GM23338 (cell line): Measurements from ENCODE around the gene FXYD6. TPM values are rescaled to one million over a fixed set of nuclear protein-coding genes. Genes with fewer than 3 reads are reported as not detected.

Source experiments
- ATAC-seq: fragments of 200-7000 bp; cut with Tn5 transposase; 3 replicates; pipeline ENCODE4 v1.9.1; 2020
- DNase-seq: peaks from one replicate; pipeline ENCODE4 v3.0.0-alpha.2; 2015; ENCODE audit warnings: low spot score
- H2AFZ ChIP-seq: fragments of 200-600 bp; sonication (generic); 2 replicates; pipeline ENCODE4 v1.8.0; 2016; ENCODE audit warnings: antibody characterized with exemption, mild to moderate bottlenecking, moderate library complexity
- H3F3A ChIP-seq: fragments of 200-600 bp; sonication (generic); replicated peaks from 2 replicates; pipeline ENCODE4 v1.8.0; 2017; ENCODE audit warnings: antibody characterized with exemption, mixed run types, low read depth
- H3K27ac ChIP-seq: fragments of 200-600 bp; sonication (generic); 2 replicates; pipeline ENCODE4 v1.6.1; 2016; ENCODE audit warnings: low read depth
- H3K27me3 ChIP-seq: fragments of 200-600 bp; sonication (generic); 2 replicates; pipeline ENCODE4 v1.8.0; 2016; ENCODE audit warnings: mild to moderate bottlenecking, mixed run types, moderate library complexity; ENCODE audit not compliant: insufficient read depth
- H3K36me3 ChIP-seq: fragments of 200-600 bp; sonication (generic); 2 replicates; pipeline ENCODE4 v1.8.0; 2016; ENCODE audit warnings: mild to moderate bottlenecking; ENCODE audit not compliant: insufficient read depth
- H3K4me1 ChIP-seq: fragments of 200-600 bp; sonication (generic); 2 replicates; pipeline ENCODE4 v1.8.0; 2016; ENCODE audit warnings: mild to moderate bottlenecking, moderate library complexity; ENCODE audit not compliant: insufficient read depth
- H3K4me2 ChIP-seq: fragments of 200-600 bp; sonication (generic); 2 replicates; pipeline ENCODE4 v1.7.1; 2017; ENCODE audit warnings: mixed run types
- H3K4me3 ChIP-seq: fragments of 200-600 bp; sonication (generic); 2 replicates; pipeline ENCODE4 v1.6.1; 2016; ENCODE audit warnings: mixed run types
- H3K79me2 ChIP-seq: fragments of 200-600 bp; sonication (generic); replicated peaks from 2 replicates; pipeline ENCODE4 v1.8.0; 2017; ENCODE audit warnings: mild to moderate bottlenecking; ENCODE audit not compliant: insufficient read depth
- H3K9me2 ChIP-seq: fragments of 200-600 bp; sonication (generic); 2 replicates; pipeline ENCODE4 v1.8.0; 2017; ENCODE audit not compliant: insufficient read depth
- H4K20me1 ChIP-seq: fragments of 200-600 bp; sonication (generic); replicated peaks from 2 replicates; pipeline ENCODE4 v1.8.0; 2017; ENCODE audit warnings: mild to moderate bottlenecking; ENCODE audit not compliant: insufficient read depth
- H3K27ac Mint-ChIP-seq: 2 replicates; pipeline ENCODE4 v1.8.0; 2020; ENCODE audit warnings: inconsistent platforms, mild to moderate bottlenecking, moderate library complexity, mixed read lengths
- H3K27me3 Mint-ChIP-seq: 3 replicates; pipeline ENCODE4 v1.8.0; 2022; ENCODE audit warnings: low read depth, mild to moderate bottlenecking, moderate library complexity, mixed read lengths, inconsistent platforms; ENCODE audit not compliant: insufficient read depth, poor library complexity
- H3K36me3 Mint-ChIP-seq: 3 replicates; pipeline ENCODE4 v1.8.0; 2021; ENCODE audit warnings: low read depth, mild to moderate bottlenecking, inconsistent platforms, moderate library complexity, mixed read lengths
- H3K4me1 Mint-ChIP-seq: 3 replicates; pipeline ENCODE4 v1.8.0; 2020; ENCODE audit warnings: mild to moderate bottlenecking, inconsistent platforms, mixed read lengths
- H3K4me3 Mint-ChIP-seq: 3 replicates; pipeline ENCODE4 v1.8.0; 2021; ENCODE audit warnings: moderate library complexity, mild to moderate bottlenecking, inconsistent platforms, mixed read lengths
- H3K9me3 Mint-ChIP-seq: 3 replicates; pipeline ENCODE4 v1.8.0; 2020; ENCODE audit warnings: moderate library complexity, mild to moderate bottlenecking, inconsistent platforms, mixed read lengths
- CREB1 ChIP-seq: fragments of 250-450 bp; sonication (Bioruptor Pico); IDR thresholded peaks from 2 replicates; pipeline ENCODE4 v1.5.0; 2020; ENCODE audit warnings: low read depth, mild to moderate bottlenecking, moderate library complexity
- ETS1 ChIP-seq: IDR thresholded peaks from 2 replicates; pipeline ENCODE4 v1.6.1; 2016; ENCODE audit warnings: antibody characterized with exemption
- EZH2 ChIP-seq: fragments of 200-600 bp; sonication (generic); IDR thresholded peaks from one replicate; pipeline ENCODE4 v1.8.0; 2017; ENCODE audit warnings: antibody characterized with exemption, mild to moderate bottlenecking, low read depth; ENCODE audit not compliant: unreplicated experiment
- EZH2phosphoT487 ChIP-seq: fragments of 200-600 bp; sonication (generic); IDR thresholded peaks from one replicate; pipeline ENCODE4 v1.8.1; 2018; ENCODE audit warnings: antibody characterized with exemption; ENCODE audit not compliant: unreplicated experiment
- JUNB ChIP-seq: IDR thresholded peaks from one replicate; pipeline ENCODE4 v1.6.1; 2016; ENCODE audit warnings: antibody characterized with exemption; ENCODE audit not compliant: unreplicated experiment
- NANOG ChIP-seq: IDR thresholded peaks from 2 replicates; pipeline ENCODE4 v1.6.1; 2016; ENCODE audit warnings: antibody characterized with exemption, borderline replicate concordance
- POLR2AphosphoS5 ChIP-seq: IDR thresholded peaks from 2 replicates; pipeline ENCODE4 v1.6.1; 2016; ENCODE audit warnings: antibody characterized with exemption, low read depth
- REST ChIP-seq: IDR thresholded peaks from one replicate; pipeline ENCODE4 v1.6.1; 2018; ENCODE audit warnings: antibody characterized with exemption; ENCODE audit not compliant: unreplicated experiment
- STAT1 ChIP-seq: IDR thresholded peaks from one replicate; pipeline ENCODE4 v1.6.1; 2016; ENCODE audit warnings: antibody characterized with exemption; ENCODE audit not compliant: unreplicated experiment
- ZNF114 ChIP-seq: fragments of 250-450 bp; sonication (Bioruptor Pico); IDR thresholded peaks from 2 replicates; pipeline ENCODE4 v1.5.0; 2020; ENCODE audit warnings: mild to moderate bottlenecking, moderate library complexity
- ZNF331 ChIP-seq: fragments of 250-450 bp; sonication (Bioruptor Pico); IDR thresholded peaks from 2 replicates; pipeline ENCODE4 v1.5.0; 2020; ENCODE audit warnings: low read depth, mild to moderate bottlenecking, moderate library complexity
- polyA plus RNA-seq: library from polyadenylated mRNA; unstranded; fragments of >200 nt; fragmentation: Nextera tagmentation; extraction: Ambion mirVana; gene quantifications from 2 replicates; pipeline ENCODE4 v1.2.1, GENCODE V29; 2016
- total RNA-seq: library from RNA; depleted of rRNA; stranded (reverse); fragments of >200 nt; shearing (Covaris generic); gene quantifications from 2 replicates; pipeline ENCODE4 v1.2.3, GENCODE V29; 2014
- TF ChIP-seq, protein P1 (sequence below), 2 experiments: fragments of 200-600 bp in 1 of 2; sonication (generic) in 1 of 2; conservative IDR thresholded peaks; 2 replicates each; pipeline versions ENCODE4 v1.5.1 to v1.6.1; 2016 to 2017; ENCODE audit warnings: antibody characterized with exemption in 2 of 2, low read depth in 2 of 2, mild to moderate bottlenecking in 2 of 2, moderate library complexity in 1 of 2

The FXYD6 gene
- total and polyA plus RNA-seq, 2 experiments from 2014 or later: 26.2 to 30.7 TPM

DNA sequence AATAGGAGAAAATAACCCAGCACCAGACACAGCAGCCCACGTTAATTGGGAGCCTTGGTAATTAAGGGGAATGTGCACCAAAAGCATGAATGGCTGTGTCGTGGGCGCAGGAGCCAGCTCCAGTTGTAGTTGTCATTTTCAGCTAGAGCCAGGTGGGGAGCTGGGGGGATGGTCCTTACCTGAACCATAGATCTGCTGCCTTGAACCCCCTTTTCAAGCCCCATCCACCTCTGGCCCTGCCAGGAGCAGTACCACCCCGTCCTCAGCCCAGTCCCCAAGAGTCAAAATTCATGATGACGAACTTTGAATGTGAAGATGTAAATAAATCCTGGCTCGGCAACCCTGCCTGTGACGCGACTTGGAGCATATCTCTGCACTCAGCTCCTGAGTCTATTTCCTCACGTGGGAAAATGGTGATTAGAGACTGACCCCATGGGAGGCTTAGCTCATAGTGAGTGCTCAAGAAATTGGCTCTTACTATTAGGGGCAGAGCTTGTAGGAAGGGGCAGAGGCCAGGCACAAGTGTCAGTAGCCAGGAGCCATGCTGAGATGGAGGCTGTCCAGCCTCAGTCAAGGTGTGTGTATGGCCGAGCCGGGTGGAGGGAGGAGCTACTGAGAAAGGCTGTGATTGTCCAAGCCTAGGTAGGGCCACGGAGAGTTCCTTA, 794 bp upstream of the FXYD6 start:
- no peaks in the 10 kb centered on the region for H3K9me3 Mint-ChIP-seq
- no peak for TF ChIP-seq EZH2
- TF ChIP-seq, protein P1, sequence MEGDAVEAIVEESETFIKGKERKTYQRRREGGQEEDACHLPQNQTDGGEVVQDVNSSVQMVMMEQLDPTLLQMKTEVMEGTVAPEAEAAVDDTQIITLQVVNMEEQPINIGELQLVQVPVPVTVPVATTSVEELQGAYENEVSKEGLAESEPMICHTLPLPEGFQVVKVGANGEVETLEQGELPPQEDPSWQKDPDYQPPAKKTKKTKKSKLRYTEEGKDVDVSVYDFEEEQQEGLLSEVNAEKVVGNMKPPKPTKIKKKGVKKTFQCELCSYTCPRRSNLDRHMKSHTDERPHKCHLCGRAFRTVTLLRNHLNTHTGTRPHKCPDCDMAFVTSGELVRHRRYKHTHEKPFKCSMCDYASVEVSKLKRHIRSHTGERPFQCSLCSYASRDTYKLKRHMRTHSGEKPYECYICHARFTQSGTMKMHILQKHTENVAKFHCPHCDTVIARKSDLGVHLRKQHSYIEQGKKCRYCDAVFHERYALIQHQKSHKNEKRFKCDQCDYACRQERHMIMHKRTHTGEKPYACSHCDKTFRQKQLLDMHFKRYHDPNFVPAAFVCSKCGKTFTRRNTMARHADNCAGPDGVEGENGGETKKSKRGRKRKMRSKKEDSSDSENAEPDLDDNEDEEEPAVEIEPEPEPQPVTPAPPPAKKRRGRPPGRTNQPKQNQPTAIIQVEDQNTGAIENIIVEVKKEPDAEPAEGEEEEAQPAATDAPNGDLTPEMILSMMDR (conservative IDR thresholded peaks at IDR 0.05; ENCODE audit: low read depth in 2 of 2): no peak
- no peak for TF ChIP-seq STAT1
- TF ChIP-seq POLR2AphosphoS5: no peak
- TF ChIP-seq ZNF331: no peak
- no peak for TF ChIP-seq NANOG
- Histone ChIP-seq H3K4me1 (peaks cover 23% of the 10 kb centered on the region), H3K4me3 (peak overlapping the region; percentile 91), H4K20me1 (peaks cover 7% of the 10 kb centered on the region; the same call in 1 of the 2 replicates), H3K27me3 (peaks cover 41% of the 10 kb centered on the region), H2AFZ (peak overlapping the region; percentile 98), H3K4me2 (peak overlapping the region; percentile 99), H3K79me2 (0 out of 2 replicates have a peak, but pooled peaks cover 7% of the 10 kb centered on the region), H3K36me3 (no peaks in the 10 kb centered on the region), H3F3A (no peaks in the 10 kb centered on the region; the same call in 1 of the 2 replicates), H3K27ac (no peak overlapping the region), H3K9me2 (no peaks in the 10 kb centered on the region)
- no peaks in the 10 kb centered on the region for H3K36me3 Mint-ChIP-seq
- H3K4me3 Mint-ChIP-seq: peak overlapping the region; percentile 97
- DNase-seq (peak; percentile 50), ATAC-seq (peak; percentile 33)
- H3K27ac Mint-ChIP-seq: no peak overlapping the region
- H3K27me3 Mint-ChIP-seq: peaks cover 18% of the 10 kb centered on the region
- peaks cover 32% of the 10 kb centered on the region for H3K4me1 Mint-ChIP-seq

GRCh38 chr11:117876059-117876340, 458 bp downstream of the FXYD6 start:
- Histone ChIP-seq H4K20me1 (peaks cover 7% of the 10 kb centered on the region; the same call in 1 of the 2 replicates), H3F3A (no peaks in the 10 kb centered on the region; the same call in 1 of the 2 replicates), H2AFZ (peak overlapping the region; percentile 95), H3K36me3 (no peaks in the 10 kb centered on the region), H3K4me1 (peaks cover 23% of the 10 kb centered on the region), H3K9me2 (no peaks in the 10 kb centered on the region), H3K27ac (no peak overlapping the region), H3K27me3 (peaks cover 41% of the 10 kb centered on the region), H3K4me2 (peak overlapping the region; percentile 99), H3K4me3 (peak overlapping the region; percentile 91), H3K79me2 (peaks cover 9% of the 10 kb centered on the region; the same call in 1 of the 2 replicates)
- ATAC-seq: peak; percentile 1; the same call in 2 of the 3 replicates
- peaks cover 37% of the 10 kb centered on the region for H3K4me1 Mint-ChIP-seq
- no peak overlapping the region for H3K27ac Mint-ChIP-seq
- peak overlapping the region; percentile 97 for H3K4me3 Mint-ChIP-seq
- no peak for DNase-seq
- peaks cover 18% of the 10 kb centered on the region for H3K27me3 Mint-ChIP-seq
- TF ChIP-seq JUNB: no peak
- TF ChIP-seq EZH2phosphoT487: no peak
- TF ChIP-seq ZNF114 (CRISPR knock-in tag): no peak
- TF ChIP-seq ZNF331: no peak
- TF ChIP-seq, protein P1 (conservative IDR thresholded peaks at IDR 0.05; ENCODE audit: low read depth in 2 of 2): no peak
- TF ChIP-seq REST: no peak
- no peak for TF ChIP-seq STAT1
- no peak for TF ChIP-seq POLR2AphosphoS5
- no peak for TF ChIP-seq CREB1
- TF ChIP-seq EZH2: no peak
- no peak for TF ChIP-seq ETS1
- no peaks in the 10 kb centered on the region for H3K36me3 Mint-ChIP-seq
- H3K9me3 Mint-ChIP-seq: no peaks in the 10 kb centered on the region
